ENCODE measurements around the gene TSPAN13. TPM values are rescaled to one million over a fixed set of nuclear protein-coding genes. Genes with fewer than 3 reads are reported as not detected.

TSPAN13 gene
- total and polyA plus RNA-seq, 2 of the 8 experiments (the other 6 are each of a cell fraction or from before 2014, with no cell fraction given): 15.3 to 28.1 TPM

- WGBS, 2 experiments (ENCODE audit: extremely low coverage in 1 of 2, insufficient coverage in 1 of 2, insufficient read length in 1 of 2, insufficient replicate concordance in 2 of 2, low coverage in 1 of 2, low lambda C conversion rate in 2 of 2, missing lambda C conversion rate in 1 of 2): 73% methylated on average over 1 of the region's 1 CpG; no CpG with 5 or more reads in 1 of the 2 experiments
- no peaks in the 10 kb centered on the region for H3K79me1 ChIP-seq (ENCODE audit: low read depth, low read length)
- TF ChIP-seq SUZ12 (IDR thresholded peaks at IDR 0.05; ENCODE audit: low read length) (no peak), SIN3A (conservative IDR thresholded peaks at IDR 0.05 in 1 of 2, IDR thresholded peaks at IDR 0.05 in 1 of 2; ENCODE audit: low read depth in 1 of 2, low read length in 2 of 2) (no peak), CTCF (IDR thresholded peaks at IDR 0.05; ENCODE audit: control extremely low read depth in 1 of 3, insufficient read depth in 1 of 3, low read depth in 1 of 3, low read length in 3 of 3) (no peak), EGR1 (IDR thresholded peaks at IDR 0.05; ENCODE audit: borderline replicate concordance, low read depth, low read length) (no peak), GABPA (IDR thresholded peaks at IDR 0.05; ENCODE audit: borderline replicate concordance, insufficient read depth, low read length) (no peak), SIRT6 (IDR thresholded peaks at IDR 0.05; ENCODE audit: low read length) (no peak), EP300 (IDR thresholded peaks at IDR 0.05; ENCODE audit: borderline replicate concordance in 1 of 2, low read depth in 2 of 2, low read length in 2 of 2) (no peak), BACH1 (IDR thresholded peaks at IDR 0.05; ENCODE audit: low read length) (no peak), TCF12 (IDR thresholded peaks at IDR 0.05; ENCODE audit: low read depth, low read length) (no peak), POLR2A (IDR thresholded peaks at IDR 0.05; ENCODE audit: control extremely low read depth in 1 of 2, low read depth in 2 of 2, low read length in 2 of 2) (no peak), MAFK (IDR thresholded peaks at IDR 0.05; ENCODE audit: low read depth, low read length) (no peak)
- TF ChIP-seq, protein P1, sequence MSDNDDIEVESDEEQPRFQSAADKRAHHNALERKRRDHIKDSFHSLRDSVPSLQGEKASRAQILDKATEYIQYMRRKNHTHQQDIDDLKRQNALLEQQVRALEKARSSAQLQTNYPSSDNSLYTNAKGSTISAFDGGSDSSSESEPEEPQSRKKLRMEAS (IDR thresholded peaks at IDR 0.05): no peak
Measured at GRCh38 chr7:16833373-16833772, 79.8 kb downstream of the TSPAN13 start.

More at GRCh38 chr7:16833373-16833772, 79.8 kb downstream of the TSPAN13 start:
- Histone ChIP-seq H3K18ac (ENCODE audit: extremely low read depth, low read length) (no peak overlapping the region), H2BK5ac (ENCODE audit: low read depth, low read length) (no peak overlapping the region), H3K27me3 (replicated peaks in 1 of 4; ENCODE audit: control insufficient read depth in 3 of 4, extremely low read depth in 1 of 4, insufficient read depth in 3 of 4, low read length in 3 of 4) (no peaks in the 10 kb centered on the region), H3K23ac (ENCODE audit: insufficient read length) (no peak overlapping the region), H2BK12ac (ENCODE audit: low read depth, low read length) (no peak overlapping the region), H3K4ac (replicated peaks; ENCODE audit: insufficient read length, low read depth, low read length) (no peak overlapping the region), H4K20me1 (replicated peaks in 1 of 2; ENCODE audit: control insufficient read depth in 1 of 2, insufficient read depth in 2 of 2, low read length in 2 of 2) (no peaks in the 10 kb centered on the region), H3K79me2 (ENCODE audit: control insufficient read depth in 1 of 2, insufficient read depth in 2 of 2, low read length in 2 of 2) (no peaks in the 10 kb centered on the region), H4K91ac (replicated peaks; ENCODE audit: insufficient read length, low read length) (no peak overlapping the region), H3K9ac (replicated peaks in 1 of 4; ENCODE audit: extremely low read depth in 1 of 4, low read depth in 3 of 4, low read length in 3 of 4) (no peak overlapping the region), H3K36me3 (ENCODE audit: control insufficient read depth in 2 of 4, insufficient read depth in 4 of 4, low read length in 3 of 4) (no peaks in the 10 kb centered on the region), H3K56ac (replicated peaks; ENCODE audit: insufficient read length, low read depth, low read length) (no peak overlapping the region), H2AFZ (ENCODE audit: low read length) (no peak overlapping the region), H3K4me1 (replicated peaks in 1 of 4; ENCODE audit: control insufficient read depth in 3 of 4, insufficient read depth in 4 of 4, low read length in 3 of 4) (no peaks in the 10 kb centered on the region), H2AK5ac (ENCODE audit: low read depth, low read length) (no peak overlapping the region), H3K4me3 (ENCODE audit: extremely low read depth in 1 of 4, insufficient read depth in 2 of 4, low read depth in 3 of 4, low read length in 4 of 4) (no peak overlapping the region), H3K9me3 (ENCODE audit: insufficient read depth in 2 of 2, low read depth in 1 of 2, low read length in 1 of 2) (no peaks in the 10 kb centered on the region), H3K14ac (ENCODE audit: insufficient read length) (no peak overlapping the region), H4K5ac (ENCODE audit: insufficient read length, low read depth, low read length) (no peak overlapping the region), H3K4me2 (ENCODE audit: insufficient read depth in 1 of 2, low read depth in 2 of 2, low read length in 2 of 2) (no peak overlapping the region), H3K23me2 (ENCODE audit: low read depth, low read length) (no peaks in the 10 kb centered on the region), H2BK120ac (replicated peaks; ENCODE audit: low read depth, low read length) (no peak overlapping the region), H2BK15ac (ENCODE audit: low read length) (no peak overlapping the region), H4K8ac (ENCODE audit: extremely low read depth, insufficient read depth, low read length) (no peak overlapping the region), H2BK20ac (ENCODE audit: low read length) (no peak overlapping the region), H3K27ac (ENCODE audit: low read depth, low read length) (no peak overlapping the region)
- FAIRE-seq (no peak), DNase-seq (ENCODE audit: low read depth in 1 of 2, low spot score in 2 of 2) (no peak)
- ChIA-PET POLR2A (ENCODE audit: partially characterized antibody) (no interaction called here), CTCF (ENCODE audit: partially characterized antibody) (interaction anchor here (0.9 kb wide), 1 partner anchor 85 kb away, joined by 3 read pairs; no protein-coding TSS in a partner anchor)
